IPS-20b (cell line): ENCODE data around the gene KLHL36.

Experiments used
- H3K27ac ChIP-seq: one replicate; pipeline ENCODE4 v1.5.1; 2013; ENCODE audit warnings: low read length
- H3K27me3 ChIP-seq: 2 replicates; pipeline ENCODE4 v1.6.1; 2013; ENCODE audit warnings: mild to moderate bottlenecking, low read length, inconsistent platforms; ENCODE audit not compliant: insufficient read depth
- H3K36me3 ChIP-seq: 2 replicates; pipeline ENCODE4 v1.6.1; 2013; ENCODE audit warnings: low read depth, mild to moderate bottlenecking, inconsistent platforms, low read length, moderate library complexity; ENCODE audit not compliant: insufficient read depth
- H3K4me1 ChIP-seq: 2 replicates; pipeline ENCODE4 v1.6.1; 2013; ENCODE audit warnings: mild to moderate bottlenecking, control low read depth, inconsistent platforms, low read length, moderate library complexity; ENCODE audit not compliant: insufficient read depth
- H3K4me3 ChIP-seq: 2 replicates; pipeline ENCODE4 v1.5.1; 2013; ENCODE audit warnings: mild to moderate bottlenecking, low read length, inconsistent platforms
- H3K9ac ChIP-seq: 2 replicates; pipeline ENCODE4 v1.6.1; 2013; ENCODE audit warnings: low read depth, mild to moderate bottlenecking, inconsistent platforms, low read length, moderate library complexity
- H3K9me3 ChIP-seq: 2 replicates; pipeline ENCODE4 v1.6.1; 2013; ENCODE audit warnings: mild to moderate bottlenecking, low read depth, low read length, inconsistent platforms; ENCODE audit not compliant: insufficient read depth

Gene KLHL36

DNA sequence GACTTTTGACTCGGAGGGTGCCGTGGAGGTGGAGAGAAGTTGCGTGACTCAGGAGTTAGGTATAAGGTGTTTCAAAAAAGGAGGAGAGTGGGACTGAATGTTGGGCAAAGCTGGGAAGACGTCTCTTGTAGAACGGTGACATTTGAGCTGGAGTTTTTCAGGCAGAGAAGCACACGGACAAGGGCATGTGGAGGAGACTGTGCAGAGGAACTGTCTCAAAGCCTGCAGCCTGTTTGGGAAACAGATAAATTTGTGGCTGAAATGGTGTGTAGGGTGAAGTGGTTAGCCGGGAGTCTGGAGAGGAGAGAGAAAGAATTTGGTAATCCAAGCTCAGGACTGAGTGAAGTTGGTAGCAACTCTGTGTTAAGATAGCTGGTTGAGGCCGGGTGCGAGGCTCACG lies 61.3 kb downstream of the KLHL36 start:
- no peaks in the 10 kb centered on the region for H3K27me3 ChIP-seq
- peaks cover 5% of the 10 kb centered on the region; the same call in 1 of the 2 replicates for H3K36me3 ChIP-seq
- H3K27ac ChIP-seq = no peak overlapping the region
- H3K9me3 ChIP-seq = no peaks in the 10 kb centered on the region
- H3K4me1 ChIP-seq = peaks cover 26% of the 10 kb centered on the region
- no peak overlapping the region for H3K9ac ChIP-seq
- no peak overlapping the region for H3K4me3 ChIP-seq

DNA sequence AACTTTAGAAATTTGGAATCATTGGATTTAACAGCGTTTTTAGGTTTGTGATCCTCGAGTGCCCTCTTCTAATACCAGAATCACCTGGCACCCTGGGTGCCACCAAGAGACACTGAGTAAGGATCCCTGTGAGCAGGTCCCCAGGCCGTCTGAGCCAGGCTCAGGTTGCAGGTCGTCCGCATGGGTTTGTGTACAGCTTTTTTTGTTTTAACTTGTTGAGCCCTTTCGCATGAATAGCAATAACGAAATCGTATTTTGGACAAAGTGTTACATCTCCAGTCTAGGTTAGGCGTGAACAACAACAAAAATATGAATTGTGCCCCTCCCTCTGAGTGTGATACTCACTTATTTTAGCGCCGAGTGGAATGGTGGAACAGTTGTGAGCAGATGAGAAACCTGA lies 62.4 kb downstream of the KLHL36 start:
- no peaks in the 10 kb centered on the region for H3K9me3 ChIP-seq
- H3K36me3 ChIP-seq = peaks cover 5% of the 10 kb centered on the region; the same call in 1 of the 2 replicates
- H3K27me3 ChIP-seq = no peaks in the 10 kb centered on the region
- no peak overlapping the region for H3K4me3 ChIP-seq
- H3K4me1 ChIP-seq = peaks cover 26% of the 10 kb centered on the region
- H3K27ac ChIP-seq = no peak overlapping the region
- no peak overlapping the region for H3K9ac ChIP-seq
